Measurements from ENCODE around the gene GALNT14. TPM values are rescaled to one million over a fixed set of nuclear protein-coding genes. Genes with fewer than 3 reads are reported as not detected.

GALNT14 gene
- total RNA-seq, 4 donors from 2014 or later, result 8.3 to 26.1 (median 16.3) TPM

DNA sequence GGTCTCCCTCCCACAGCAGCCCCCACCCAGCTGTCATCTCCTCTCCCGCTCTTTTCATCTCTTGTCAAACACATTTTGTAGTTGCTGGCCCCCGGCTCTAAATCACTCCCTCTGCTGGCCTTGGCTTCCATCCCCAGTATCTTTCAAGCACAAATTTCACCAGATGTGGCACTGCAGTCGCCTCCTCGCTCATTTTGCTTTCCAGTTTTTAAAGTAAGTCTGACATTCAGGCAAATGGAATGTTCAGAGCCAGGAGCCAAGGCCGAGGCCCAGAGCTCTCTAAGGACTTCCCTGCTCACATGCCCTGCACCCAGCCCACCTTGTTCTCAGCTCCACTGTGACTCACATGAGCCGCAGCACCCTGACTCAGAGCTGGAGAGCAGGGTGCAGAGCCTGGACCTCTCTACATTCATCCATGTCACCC, 158.4 kb downstream of the GALNT14 start:
- DNase-seq, result no peak
- no peaks in the 10 kb centered on the region for H3K36me3 ChIP-seq

DNA sequence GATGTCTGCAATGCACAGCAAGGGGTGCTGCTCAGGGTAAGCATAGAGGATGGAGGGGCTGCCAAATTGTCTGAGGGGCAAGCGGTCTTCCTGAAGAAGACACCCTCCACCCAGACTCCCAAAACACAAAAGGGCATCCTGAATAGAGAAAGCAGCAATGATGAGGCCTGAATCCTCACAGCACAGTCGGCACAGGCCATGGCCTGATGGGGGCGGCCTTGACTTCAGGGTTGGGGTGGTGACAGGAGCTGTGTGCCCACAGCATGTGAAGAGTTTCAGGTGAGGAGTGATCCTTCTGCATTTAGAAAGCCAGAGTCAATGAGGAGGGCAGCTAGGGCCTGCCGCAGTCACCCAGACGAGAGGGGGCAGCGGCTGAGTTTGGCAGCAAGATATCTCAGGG, 159.4 kb downstream of the GALNT14 start:
- Histone ChIP-seq H3K4me1 (no peaks in the 10 kb centered on the region), H3K4me3 (no peak overlapping the region), H3K27me3 (no peaks in the 10 kb centered on the region), H3K9me3 (no peaks in the 10 kb centered on the region), H3K27ac (no peak overlapping the region), H3K36me3 (no peaks in the 10 kb centered on the region)
- no peak for DNase-seq
- TF ChIP-seq, protein P1, sequence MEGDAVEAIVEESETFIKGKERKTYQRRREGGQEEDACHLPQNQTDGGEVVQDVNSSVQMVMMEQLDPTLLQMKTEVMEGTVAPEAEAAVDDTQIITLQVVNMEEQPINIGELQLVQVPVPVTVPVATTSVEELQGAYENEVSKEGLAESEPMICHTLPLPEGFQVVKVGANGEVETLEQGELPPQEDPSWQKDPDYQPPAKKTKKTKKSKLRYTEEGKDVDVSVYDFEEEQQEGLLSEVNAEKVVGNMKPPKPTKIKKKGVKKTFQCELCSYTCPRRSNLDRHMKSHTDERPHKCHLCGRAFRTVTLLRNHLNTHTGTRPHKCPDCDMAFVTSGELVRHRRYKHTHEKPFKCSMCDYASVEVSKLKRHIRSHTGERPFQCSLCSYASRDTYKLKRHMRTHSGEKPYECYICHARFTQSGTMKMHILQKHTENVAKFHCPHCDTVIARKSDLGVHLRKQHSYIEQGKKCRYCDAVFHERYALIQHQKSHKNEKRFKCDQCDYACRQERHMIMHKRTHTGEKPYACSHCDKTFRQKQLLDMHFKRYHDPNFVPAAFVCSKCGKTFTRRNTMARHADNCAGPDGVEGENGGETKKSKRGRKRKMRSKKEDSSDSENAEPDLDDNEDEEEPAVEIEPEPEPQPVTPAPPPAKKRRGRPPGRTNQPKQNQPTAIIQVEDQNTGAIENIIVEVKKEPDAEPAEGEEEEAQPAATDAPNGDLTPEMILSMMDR (IDR thresholded peaks at IDR 0.05), result no peak
- no peak for TF ChIP-seq POLR2A (IDR thresholded peaks at IDR 0.05)

More for the DNA sequence above, 158.4 kb downstream of the GALNT14 start:
- H3K27me3 ChIP-seq, result no peaks in the 10 kb centered on the region
- no peak overlapping the region for H3K4me3 ChIP-seq
- H3K4me1 ChIP-seq, result no peaks in the 10 kb centered on the region
- no peak overlapping the region for H3K27ac ChIP-seq
- H3K9me3 ChIP-seq, result no peaks in the 10 kb centered on the region
- TF ChIP-seq, protein P1 (IDR thresholded peaks at IDR 0.05), result no peak
- TF ChIP-seq POLR2A (IDR thresholded peaks at IDR 0.05), result no peak

DNA sequence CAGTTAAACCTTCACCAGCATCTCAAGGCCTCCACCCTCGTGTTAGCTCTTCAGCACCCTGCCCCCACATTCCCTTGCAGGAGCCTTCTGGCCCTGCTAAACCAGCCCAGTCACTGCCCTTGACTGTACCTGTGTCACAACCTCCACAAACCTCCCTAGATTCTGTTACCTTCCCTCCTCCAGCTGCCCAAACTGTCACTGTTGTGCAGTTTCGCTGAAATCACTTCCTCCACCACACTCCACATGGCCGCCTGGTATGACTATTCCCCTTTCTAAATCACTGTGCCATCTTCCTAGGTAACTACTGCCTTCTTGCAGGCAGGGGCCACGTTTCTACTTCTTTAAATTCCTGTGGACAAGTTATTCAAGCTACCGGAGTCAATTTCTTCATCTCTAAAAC, 160.2 kb downstream of the GALNT14 start:
- Histone ChIP-seq H3K9me3 (no peaks in the 10 kb centered on the region), H3K36me3 (no peaks in the 10 kb centered on the region), H3K27ac (no peak overlapping the region), H3K4me3 (no peak overlapping the region), H3K27me3 (no peaks in the 10 kb centered on the region), H3K4me1 (no peaks in the 10 kb centered on the region)
- no peak for DNase-seq
- TF ChIP-seq POLR2A (IDR thresholded peaks at IDR 0.05), result no peak
- TF ChIP-seq, protein P1 (IDR thresholded peaks at IDR 0.05), result no peak

DNA sequence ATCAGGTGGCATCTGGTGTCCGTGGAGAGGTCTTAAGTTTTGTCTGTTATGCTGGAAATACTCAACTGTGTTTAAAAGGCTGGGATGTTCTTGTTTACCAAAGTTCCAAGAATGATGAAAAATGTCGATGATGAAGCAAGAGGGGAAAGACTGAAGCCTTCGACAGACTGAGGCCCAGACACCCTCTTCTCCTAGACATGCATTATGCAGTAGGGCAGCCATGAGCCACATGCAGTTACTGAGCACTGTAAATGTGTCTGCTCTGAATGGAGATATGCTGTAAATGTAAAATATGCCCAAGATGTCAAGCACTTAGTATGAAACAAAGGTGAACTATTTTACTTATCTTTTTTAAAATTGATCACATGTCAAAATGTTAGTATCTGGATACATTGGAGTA, 163.1 kb downstream of the GALNT14 start:
- H3K27me3 ChIP-seq, result no peaks in the 10 kb centered on the region
- TF ChIP-seq POLR2A (IDR thresholded peaks at IDR 0.05), result no peak
- TF ChIP-seq, protein P1 (IDR thresholded peaks at IDR 0.05), result no peak
- no peaks in the 10 kb centered on the region for H3K4me1 ChIP-seq
- H3K27ac ChIP-seq, result no peak overlapping the region
- no peaks in the 10 kb centered on the region for H3K9me3 ChIP-seq
- no peak overlapping the region for H3K4me3 ChIP-seq
- DNase-seq, result no peak
- no peaks in the 10 kb centered on the region for H3K36me3 ChIP-seq

DNA sequence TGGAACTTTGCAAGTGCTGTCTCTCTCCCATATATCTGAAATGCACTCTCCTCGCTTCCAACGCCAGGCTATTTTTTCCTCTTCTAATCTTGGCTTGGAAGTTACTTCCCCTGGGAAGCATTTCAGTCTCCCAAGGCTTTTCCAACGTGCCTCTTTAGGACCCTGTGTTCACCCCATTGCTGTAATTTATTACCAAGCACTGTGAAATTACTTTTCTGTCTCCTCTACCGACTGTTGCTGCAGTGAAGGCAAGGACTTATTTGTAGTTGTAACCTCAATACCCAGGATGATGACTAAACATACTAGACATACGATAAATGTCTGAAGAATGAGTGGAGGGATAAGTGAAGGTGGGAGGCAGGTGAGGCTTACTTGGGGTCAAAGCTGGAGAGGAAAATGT, 163.7 kb downstream of the GALNT14 start:
- Histone ChIP-seq H3K4me1 (no peaks in the 10 kb centered on the region), H3K4me3 (no peak overlapping the region), H3K27ac (no peak overlapping the region), H3K27me3 (no peaks in the 10 kb centered on the region), H3K36me3 (no peaks in the 10 kb centered on the region), H3K9me3 (no peaks in the 10 kb centered on the region)
- no peak for DNase-seq
- TF ChIP-seq, protein P1 (IDR thresholded peaks at IDR 0.05), result no peak
- TF ChIP-seq POLR2A (IDR thresholded peaks at IDR 0.05), result no peak

DNA sequence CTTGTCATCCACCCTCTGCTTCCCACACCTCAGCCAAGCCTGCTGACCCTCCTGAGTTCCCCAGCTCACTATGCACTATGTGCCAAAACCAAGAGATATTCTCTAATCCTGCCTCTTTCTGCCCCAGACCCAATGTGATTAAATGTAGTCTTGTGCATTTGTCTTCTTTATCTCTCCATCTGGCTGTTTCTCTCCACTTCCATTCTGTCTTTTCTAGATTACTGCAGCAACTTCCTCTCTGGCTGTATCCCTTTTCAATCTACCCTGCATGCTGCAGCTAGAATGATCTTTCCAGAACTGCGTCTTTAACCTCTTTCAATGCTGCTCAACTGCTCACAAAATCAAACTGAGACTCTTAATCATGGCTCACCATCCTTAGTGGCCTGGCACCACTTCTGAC, 164.1 kb downstream of the GALNT14 start:
- no peak for TF ChIP-seq POLR2A (IDR thresholded peaks at IDR 0.05)
- DNase-seq, result no peak
- Histone ChIP-seq H3K4me1 (no peaks in the 10 kb centered on the region), H3K27me3 (no peaks in the 10 kb centered on the region), H3K9me3 (no peaks in the 10 kb centered on the region), H3K27ac (no peak overlapping the region), H3K4me3 (no peak overlapping the region), H3K36me3 (no peaks in the 10 kb centered on the region)
